HepG2 (cell line): ENCODE measurements around the gene XPO5. TPM values are rescaled to one million over a fixed set of nuclear protein-coding genes. Genes with fewer than 3 reads are reported as not detected.

Experiments used
- ARNT ChIP-seq: fragments of 450-650 bp; IDR thresholded peaks from 2 replicates; pipeline ENCODE4 v1.6.1; 2017
- CENPT ChIP-seq: sonication (generic); formaldehyde crosslinking; IDR thresholded peaks from 2 replicates; pipeline ENCODE4 v1.8.0; 2022; ENCODE audit warnings: low read depth, mild to moderate bottlenecking, moderate library complexity, missing genetic modification reagents
- EHMT2 ChIP-seq: fragments of 200-600 bp; sonication (generic); IDR thresholded peaks from 2 replicates; pipeline ENCODE4 v1.7.0; 2017; ENCODE audit warnings: antibody characterized with exemption, low read depth, low read length, borderline replicate concordance
- HNF4G ChIP-seq, 2 experiments: sonication (generic) in 1 of 2; formaldehyde crosslinking in 1 of 2; IDR thresholded peaks; 2 replicates each; pipeline versions ENCODE4 v1.4.0 to v1.6.1; 2011 to 2020; ENCODE audit warnings: borderline replicate concordance in 2 of 2, low read depth in 2 of 2, mild to moderate bottlenecking in 2 of 2, low read length in 1 of 2, missing genetic modification reagents in 1 of 2, moderate library complexity in 1 of 2
- KLF16 ChIP-seq, 2 experiments: sonication (generic) in 1 of 2; formaldehyde crosslinking in 1 of 2; IDR thresholded peaks; 2 replicates each; pipeline versions ENCODE4 v1.6.1 to v1.8.0; 2016 to 2023; ENCODE audit warnings: missing genetic modification reagents in 2 of 2, missing compliant biosample characterization in 1 of 2
- MAFF ChIP-seq: IDR thresholded peaks from 2 replicates; pipeline ENCODE4 v1.6.1; 2011; ENCODE audit warnings: low read depth, low read length, improper control_type of control experiment
- MLX ChIP-seq: IDR thresholded peaks from 2 replicates; pipeline ENCODE4 v1.6.1; 2016
- MXD4 ChIP-seq: IDR thresholded peaks from 2 replicates; pipeline ENCODE4 v1.6.1; 2016; ENCODE audit warnings: mild to moderate bottlenecking, missing biosample characterization, missing genetic modification reagents
- NFE2L2 ChIP-seq: fragments of 150-350 bp; IDR thresholded peaks from 2 replicates; pipeline ENCODE4 v1.6.1; 2014; ENCODE audit warnings: low read length
- PHF5A ChIP-seq: IDR thresholded peaks from one replicate; pipeline ENCODE4 v1.6.1; 2018; ENCODE audit warnings: low read depth, missing genetic modification reagents; ENCODE audit not compliant: unreplicated experiment
- POLR2G ChIP-seq: fragments of 200-400 bp; formaldehyde crosslinking; IDR thresholded peaks from 2 replicates; pipeline ENCODE4 v1.6.1; 2018; ENCODE audit warnings: mild to moderate bottlenecking, low read depth, low read length, moderate library complexity
- SAFB2 ChIP-seq: sonication (generic); formaldehyde crosslinking; IDR thresholded peaks from 2 replicates; pipeline ENCODE4 v1.5.1; 2020; ENCODE audit warnings: missing genetic modification reagents, low read depth, mild to moderate bottlenecking, borderline replicate concordance
- ZBTB39 ChIP-seq: sonication (generic); formaldehyde crosslinking; IDR thresholded peaks from 2 replicates; pipeline ENCODE4 v1.5.0; 2020; ENCODE audit warnings: missing genetic modification reagents
- ZHX1 ChIP-seq: sonication (generic); formaldehyde crosslinking; IDR thresholded peaks from 2 replicates; pipeline ENCODE4 v1.8.1; 2022; ENCODE audit warnings: low read depth, mild to moderate bottlenecking, missing genetic modification reagents
- ZNF724P ChIP-seq: sonication (generic); formaldehyde crosslinking; IDR thresholded peaks from 2 replicates; pipeline ENCODE4 v1.8.0; 2022; ENCODE audit warnings: missing genetic modification reagents, borderline replicate concordance
- ZNF770 ChIP-seq: sonication (generic); formaldehyde crosslinking; IDR thresholded peaks from 2 replicates; pipeline ENCODE4 v1.5.0; 2020; ENCODE audit warnings: mild to moderate bottlenecking, missing genetic modification reagents
- ZNF790 ChIP-seq: sonication (generic); formaldehyde crosslinking; IDR thresholded peaks from 2 replicates; pipeline ENCODE4 v1.8.0; 2022; ENCODE audit warnings: missing genetic modification reagents, mild to moderate bottlenecking, borderline replicate concordance
- ZNF83 ChIP-seq: sonication (generic); formaldehyde crosslinking; IDR thresholded peaks from 2 replicates; pipeline ENCODE4 v1.4.0; 2020; ENCODE audit warnings: missing genetic modification reagents, mild to moderate bottlenecking, borderline replicate concordance
- ZNF891 ChIP-seq: sonication (generic); formaldehyde crosslinking; IDR thresholded peaks from 2 replicates; pipeline ENCODE4 v1.5.0; 2020; ENCODE audit warnings: mild to moderate bottlenecking, missing genetic modification reagents
- polyA plus RNA-seq, 8 experiments: library from polyadenylated mRNA; depleted of rRNA in 3 of 8; stranded (reverse) in 7 of 8; unstranded in 1 of 8; fragments of >200 nt; fragmentation: Illumina TruSeq in 4 of 8; extraction: Trizol in 4 of 8; gene quantifications; 2 replicates each; pipeline versions ENCODE4 v1.2.1 to v1.2.3, GENCODE V29; 2011 to 2016; ENCODE audit warnings: low read depth in 4 of 8, missing spikeins in 1 of 8, mixed read lengths in 1 of 8; ENCODE audit not compliant: insufficient read depth in 1 of 8
- total RNA-seq, 5 experiments: library from RNA; depleted of rRNA; stranded (reverse); fragments of >200 nt; fragmentation: Illumina TruSeq; extraction: Trizol; gene quantifications; 2 replicates each; pipeline ENCODE4 v1.2.3, GENCODE V29; 2016; ENCODE audit warnings: low read depth in 1 of 5

The XPO5 gene
- total and polyA plus RNA-seq, 2 of the 13 experiments (the other 11 are each of a cell fraction or from before 2014, with no cell fraction given): 52.2 to 68.0 TPM

GRCh38 chr6:43491750-43492661 is 83.8 kb downstream of the XPO5 start (continued):
- TF ChIP-seq ZBTB39 (CRISPR knock-in tag) (no peak), MAFF (no peak), NFE2L2 (no peak), MXD4 (no peak), ZHX1 (no peak), EHMT2 (no peak), ZNF724P (CRISPR knock-in tag) (no peak; the same call in 1 of the 2 replicates), HNF4G (IDR thresholded peaks at IDR 0.05; ENCODE audit: borderline replicate concordance, low read depth, low read length) (no peak), HNF4G (CRISPR knock-in tag; IDR thresholded peaks at IDR 0.05; ENCODE audit: borderline replicate concordance, low read depth) (no peak), CENPT (CRISPR knock-in tag) (no peak), ZNF790 (CRISPR knock-in tag) (no peak), SAFB2 (no peak), KLF16 (CRISPR knock-in tag; IDR thresholded peaks at IDR 0.05) (0 out of 4 replicates have a peak, but pooled peaks of 1 of the 2 experiments have one; percentile 30), ARNT (no peak), ZNF770 (CRISPR knock-in tag) (no peak), POLR2G (peak; percentile 30; the same call in 1 of the 2 replicates), ZNF83 (CRISPR knock-in tag) (no peak), PHF5A (CRISPR knock-in tag) (no peak), MLX (0 out of 2 replicates have a peak, but pooled peaks have one; percentile 7), ZNF891 (no peak)
